H1 (cell line): ENCODE data around the gene MED10. TPM values are rescaled to one million over a fixed set of nuclear protein-coding genes. Genes with fewer than 3 reads are reported as not detected.

ENCODE experiments used
- CTCF ChIA-PET: fragments of 300-600 bp; sonication (Branson Sonifier 250); formaldehyde crosslinking; loops from one replicate; lab custom pipeline; 2021; ENCODE audit not compliant: partially characterized antibody; lab: Charles Lee
- POLR2A ChIA-PET: fragments of 300-600 bp; sonication (Branson Sonifier 250); formaldehyde crosslinking; loops from one replicate; lab custom pipeline; 2021; ENCODE audit warnings: inconsistent platforms; ENCODE audit not compliant: partially characterized antibody; lab: Charles Lee
- DNase-seq, 2 experiments: peaks; one replicate each; pipeline versions ENCODE4 v3.0.0 to v3.0.0-alpha.2; 2010 to 2022; ENCODE audit warnings: low spot score in 2 of 2, low read depth in 1 of 2, mixed read lengths in 1 of 2
- FAIRE-seq: peaks from 2 replicates; lab custom pipeline; 2011; peaks lifted over from hg19 to GRCh38; lab: Jason Lieb, UNC
- H2AFZ ChIP-seq: 2 replicates; pipeline ENCODE4 v1.8.1; 2012; ENCODE audit warnings: low read length, inconsistent platforms
- H2AK5ac ChIP-seq: 2 replicates; pipeline ENCODE4 v1.6.1; 2013; ENCODE audit warnings: low read depth, low read length
- H2BK120ac ChIP-seq: replicated peaks from 2 replicates; pipeline ENCODE3; 2013; ENCODE audit warnings: low read depth, low read length, inconsistent platforms
- H2BK12ac ChIP-seq: 2 replicates; pipeline ENCODE4 v1.6.1; 2013; ENCODE audit warnings: low read depth, low read length
- H2BK15ac ChIP-seq: 2 replicates; pipeline ENCODE4 v1.6.1; 2013; ENCODE audit warnings: low read length
- H2BK20ac ChIP-seq: 2 replicates; pipeline ENCODE4 v1.6.1; 2013; ENCODE audit warnings: low read length
- H2BK5ac ChIP-seq: 2 replicates; pipeline ENCODE4 v1.6.1; 2013; ENCODE audit warnings: low read depth, low read length
- H3K14ac ChIP-seq: 2 replicates; pipeline ENCODE4 v1.6.1; 2013; ENCODE audit warnings: inconsistent platforms; ENCODE audit not compliant: insufficient read length
- H3K18ac ChIP-seq: 2 replicates; pipeline ENCODE4 v1.6.1; 2013; ENCODE audit warnings: low read length; ENCODE audit errors: extremely low read depth
- H3K23ac ChIP-seq: 2 replicates; pipeline ENCODE4 v1.6.1; 2013; ENCODE audit warnings: inconsistent platforms; ENCODE audit not compliant: insufficient read length
- H3K23me2 ChIP-seq: 2 replicates; pipeline ENCODE4 v1.6.1; 2013; ENCODE audit warnings: low read depth, low read length
- H3K27ac ChIP-seq: 2 replicates; pipeline ENCODE4 v1.6.1; 2011; ENCODE audit warnings: low read depth, low read length, inconsistent platforms
- H3K27me3 ChIP-seq, 4 experiments: replicated peaks in 1 of 4; 1 replicate in 1 of 4; 2 replicates in 3 of 4; pipeline versions ENCODE4 v1.6.1 to v1.8.1; 2011 to 2013; ENCODE audit warnings: low read length in 3 of 4, mild to moderate bottlenecking in 3 of 4, inconsistent platforms in 2 of 4, mixed read lengths in 2 of 4, moderate library complexity in 1 of 4; ENCODE audit not compliant: control insufficient read depth in 3 of 4, insufficient read depth in 3 of 4; ENCODE audit errors: extremely low read depth in 1 of 4
- H3K36me3 ChIP-seq, 4 experiments: 2 replicates each; pipeline versions ENCODE4 v1.6.1 to v1.8.1; 2011 to 2013; ENCODE audit warnings: mild to moderate bottlenecking in 4 of 4, low read length in 3 of 4, moderate library complexity in 2 of 4, control low read depth in 1 of 4, inconsistent platforms in 1 of 4; ENCODE audit not compliant: insufficient read depth in 4 of 4, control insufficient read depth in 2 of 4
- H3K4ac ChIP-seq: replicated peaks from 2 replicates; pipeline ENCODE3; 2013; ENCODE audit warnings: low read length, low read depth, mixed read lengths, inconsistent platforms; ENCODE audit not compliant: insufficient read length
- H3K4me1 ChIP-seq, 4 experiments: replicated peaks in 1 of 4; 1 replicate in 1 of 4; 2 replicates in 3 of 4; pipeline versions ENCODE4 v1.6.1 to v1.8.1; 2011 to 2013; ENCODE audit warnings: low read length in 3 of 4, inconsistent platforms in 2 of 4, mixed read lengths in 1 of 4; ENCODE audit not compliant: insufficient read depth in 4 of 4, control insufficient read depth in 3 of 4
- H3K4me2 ChIP-seq, 2 experiments: 2 replicates each; pipeline versions ENCODE4 v1.6.1 to v1.8.1; 2011 to 2013; ENCODE audit warnings: low read depth in 2 of 2, low read length in 2 of 2, control low read depth in 1 of 2, inconsistent platforms in 1 of 2, mild to moderate bottlenecking in 1 of 2; ENCODE audit not compliant: insufficient read depth in 1 of 2
- H3K4me3 ChIP-seq, 4 experiments: fragments of 200-600, 300-600 bp in 1 of 4; sonication (generic), shearing (Covaris generic), sonication (Bioruptor Twin) in 1 of 4; 2 replicates each; pipeline versions ENCODE4 v1.5.1 to v1.8.1; 2011 to 2016; ENCODE audit warnings: low read length in 4 of 4, low read depth in 3 of 4, control low read depth in 2 of 4, inconsistent platforms in 2 of 4, mild to moderate bottlenecking in 2 of 4, mixed read lengths in 1 of 4, moderate library complexity in 1 of 4; ENCODE audit not compliant: insufficient read depth in 2 of 4; ENCODE audit errors: extremely low read depth in 1 of 4
- H3K56ac ChIP-seq: replicated peaks from 2 replicates; pipeline ENCODE3; 2013; ENCODE audit warnings: low read depth, mild to moderate bottlenecking, mixed read lengths, low read length, inconsistent platforms; ENCODE audit not compliant: insufficient read length
- H3K79me1 ChIP-seq: 2 replicates; pipeline ENCODE4 v1.6.1; 2013; ENCODE audit warnings: low read depth, low read length, control low read depth
- H3K79me2 ChIP-seq, 2 experiments: 2 replicates each; pipeline versions ENCODE4 v1.6.1 to v1.8.1; 2012 to 2013; ENCODE audit warnings: low read length in 2 of 2, mild to moderate bottlenecking in 2 of 2, inconsistent platforms in 1 of 2; ENCODE audit not compliant: insufficient read depth in 2 of 2, control insufficient read depth in 1 of 2
- H3K9ac ChIP-seq, 4 experiments: replicated peaks in 1 of 4; 1 replicate in 1 of 4; 2 replicates in 3 of 4; pipeline versions ENCODE4 v1.6.1 to v1.8.1; 2011 to 2013; ENCODE audit warnings: low read depth in 3 of 4, low read length in 3 of 4, control low read depth in 2 of 4, mild to moderate bottlenecking in 2 of 4, moderate library complexity in 2 of 4, inconsistent platforms in 1 of 4; ENCODE audit errors: extremely low read depth in 1 of 4
- H3K9me3 ChIP-seq, 2 experiments: 2 replicates each; pipeline versions ENCODE4 v1.6.1 to v1.8.1; 2012 to 2013; ENCODE audit warnings: mild to moderate bottlenecking in 2 of 2, moderate library complexity in 2 of 2, control low read depth in 1 of 2, inconsistent platforms in 1 of 2, low read depth in 1 of 2, low read length in 1 of 2, mixed read lengths in 1 of 2; ENCODE audit not compliant: insufficient read depth in 2 of 2
- H4K20me1 ChIP-seq, 2 experiments: replicated peaks in 1 of 2; 2 replicates each; pipeline versions ENCODE3 to v1.8.1; 2011 to 2013; ENCODE audit warnings: inconsistent platforms in 2 of 2, low read length in 2 of 2, mild to moderate bottlenecking in 1 of 2; ENCODE audit not compliant: insufficient read depth in 2 of 2, control insufficient read depth in 1 of 2
- H4K5ac ChIP-seq: 2 replicates; pipeline ENCODE4 v1.6.1; 2013; ENCODE audit warnings: low read length, low read depth, mixed read lengths, inconsistent platforms; ENCODE audit not compliant: insufficient read length
- H4K8ac ChIP-seq: 2 replicates; pipeline ENCODE4 v1.8.0; 2013; ENCODE audit warnings: mild to moderate bottlenecking, moderate library complexity, low read length, inconsistent platforms; ENCODE audit not compliant: insufficient read depth; ENCODE audit errors: extremely low read depth
- H4K91ac ChIP-seq: replicated peaks from 2 replicates; pipeline ENCODE3; 2013; ENCODE audit warnings: low read length, mixed read lengths, inconsistent platforms; ENCODE audit not compliant: insufficient read length
- BACH1 ChIP-seq: IDR thresholded peaks from 2 replicates; pipeline ENCODE4 v1.6.1; 2012; ENCODE audit warnings: low read length, improper control_type of control experiment
- GTF2F1 ChIP-seq: IDR thresholded peaks from 2 replicates; pipeline ENCODE4 v1.6.1; 2012; ENCODE audit warnings: low read depth, low read length, improper control_type of control experiment, borderline replicate concordance
- JUN ChIP-seq: IDR thresholded peaks from 2 replicates; pipeline ENCODE4 v1.6.1; 2011; ENCODE audit warnings: low read depth, mild to moderate bottlenecking, improper control_type of control experiment, low read length
- POLR2A ChIP-seq, 2 experiments: IDR thresholded peaks; 1 replicate in 1 of 2; 2 replicates in 1 of 2; pipeline ENCODE4 v1.6.1; 2011; ENCODE audit warnings: low read depth in 2 of 2, low read length in 2 of 2, mild to moderate bottlenecking in 2 of 2; ENCODE audit errors: control extremely low read depth in 1 of 2
- POLR2AphosphoS5 ChIP-seq: IDR thresholded peaks from 2 replicates; pipeline ENCODE4 v1.6.1; 2011; ENCODE audit warnings: low read depth, low read length
- RNF2 ChIP-seq: fragments of 200-900, 300-1000 bp; sonication (generic); IDR thresholded peaks from 2 replicates; pipeline ENCODE4 v1.7.1; 2016; ENCODE audit warnings: borderline replicate concordance, low read depth, mild to moderate bottlenecking, antibody characterized with exemption, low read length; ENCODE audit not compliant: poor library complexity, severe bottlenecking; ENCODE audit errors: missing control alignments
- SAP30 ChIP-seq: fragments of 300-600 bp; sonication (generic); IDR thresholded peaks from 2 replicates; pipeline ENCODE4 v1.7.1; 2012; ENCODE audit warnings: low read length, moderate library complexity, mild to moderate bottlenecking, inconsistent platforms; ENCODE audit not compliant: insufficient read depth, insufficient replicate concordance
- SP2 ChIP-seq: IDR thresholded peaks from 2 replicates; pipeline ENCODE4 v1.6.1; 2012; ENCODE audit warnings: mild to moderate bottlenecking, low read length, inconsistent platforms
- TCF12 ChIP-seq: IDR thresholded peaks from 2 replicates; pipeline ENCODE4 v1.6.1; 2011; ENCODE audit warnings: low read depth, mild to moderate bottlenecking, low read length
- WGBS, 2 experiments: shearing (Covaris generic) in 1 of 2; methylation state at CpG; one replicate each; pipeline versions ENCODE4 v1.1.6 to v1.1.7; 2013 to 2015; ENCODE audit warnings: low lambda C conversion rate in 2 of 2, mixed read lengths in 2 of 2, inconsistent platforms in 1 of 2, low coverage in 1 of 2, missing lambda C conversion rate in 1 of 2; ENCODE audit not compliant: insufficient replicate concordance in 2 of 2, insufficient coverage in 1 of 2, insufficient read length in 1 of 2; ENCODE audit errors: extremely low coverage in 1 of 2, missing lambda C conversion rate in 1 of 2; 5-methylcytosine and 5-hydroxymethylcytosine counted together
- polyA plus RNA-seq, 7 experiments: library from polyadenylated mRNA; depleted of rRNA in 3 of 7; stranded (reverse) in 5 of 7; unstranded in 2 of 7; fragments of >200 nt in 5 of 7; fragments of 200-250 nt in 2 of 7; gene quantifications; 1 replicate in 5 of 7; 2 replicates in 1 of 7; 4 replicates in 1 of 7; pipeline versions ENCODE4 v1.2.1 to v1.2.3, GENCODE V29; 2011 to 2013; ENCODE audit warnings: missing spikeins in 2 of 7, mixed read lengths in 2 of 7
- total RNA-seq: library from RNA; stranded (reverse); fragmentation: NEBNext Ultra II Directional; extraction: Animal tissue kit (Norgen Biotek cat#: 25700); gene quantifications from 2 replicates; pipeline ENCODE4 v1.2.1, GENCODE V29; 2021

The MED10 gene
- total and polyA plus RNA-seq, 2 of the 8 experiments (the other 6 are each of a cell fraction or from before 2014, with no cell fraction given), result 20.1 to 23.2 TPM

DNA sequence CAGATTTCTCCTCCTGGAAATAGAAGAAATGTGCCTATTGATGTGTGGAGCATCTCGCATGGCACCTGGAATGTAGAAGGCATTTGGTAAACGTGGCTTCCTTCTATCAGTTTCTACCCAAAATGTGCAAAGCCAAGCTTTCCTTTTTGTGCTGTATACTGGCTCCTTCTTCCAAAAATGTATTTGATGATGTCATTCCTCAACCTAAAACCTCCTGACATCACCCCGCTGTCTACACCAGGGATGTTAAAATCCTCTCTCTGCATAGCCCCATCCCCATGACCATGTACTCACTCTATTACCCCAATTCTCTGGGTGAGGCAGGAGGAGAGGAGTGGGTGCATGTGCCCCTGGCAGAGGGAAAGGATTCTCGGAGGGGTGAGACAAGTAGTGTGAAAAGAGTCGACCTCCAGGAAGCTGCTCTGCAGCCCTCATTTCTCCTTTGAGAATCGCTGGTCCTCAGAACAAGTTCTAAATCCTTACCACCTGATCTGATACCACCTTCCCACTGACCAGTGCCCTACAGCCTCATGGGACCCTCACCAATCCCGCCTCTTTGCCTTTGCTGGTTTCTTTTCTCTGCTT is 11.7 kb upstream of the MED10 start:
- Histone ChIP-seq H2BK12ac (no peak overlapping the region), H4K5ac (no peak overlapping the region), H3K4me2 (no peak overlapping the region), H3K27ac (no peak overlapping the region), H3K27me3 (no peaks in the 10 kb centered on the region), H3K9ac (no peak overlapping the region), H4K91ac (no peak overlapping the region), H3K4ac (no peak overlapping the region), H3K4me1 (no peaks in the 10 kb centered on the region), H3K56ac (no peak overlapping the region), H3K14ac (no peak overlapping the region), H2AFZ (no peak overlapping the region), H2AK5ac (no peak overlapping the region), H4K20me1 (no peaks in the 10 kb centered on the region), H3K4me3 (no peak overlapping the region), H3K18ac (no peak overlapping the region), H3K23me2 (no peaks in the 10 kb centered on the region), H2BK5ac (no peak overlapping the region), H2BK120ac (no peak overlapping the region), H3K79me1 (no peaks in the 10 kb centered on the region), H3K23ac (no peak overlapping the region), H4K8ac (no peak overlapping the region), H3K9me3 (no peaks in the 10 kb centered on the region), H2BK20ac (no peak overlapping the region), H3K36me3 (no peaks in the 10 kb centered on the region), H3K79me2 (no peaks in the 10 kb centered on the region), H2BK15ac (no peak overlapping the region)
- ChIA-PET POLR2A (no interaction called here), CTCF (no interaction called here)
- FAIRE-seq (no peak), DNase-seq (no peak)
- WGBS, 2 experiments, result 82% methylated on average over 7 of the region's 7 CpGs; no CpG with 5 or more reads in 1 of the 2 experiments
- TF ChIP-seq GTF2F1 (no peak), TCF12 (no peak), BACH1 (no peak), RNF2 (no peak), JUN (no peak), SP2 (no peak), POLR2AphosphoS5 (no peak), POLR2A (IDR thresholded peaks at IDR 0.05; ENCODE audit: control extremely low read depth in 1 of 2, low read depth in 2 of 2, low read length in 2 of 2) (no peak), SAP30 (no peak)
